Mammary epithelial cell (primary cell): ENCODE measurements around the gene SNX22.

Experiments used
- EZH2 ChIP-seq: IDR thresholded peaks from 2 replicates; pipeline ENCODE4 v1.6.1; 2012; ENCODE audit warnings: low read length, inconsistent platforms, borderline replicate concordance
- TF ChIP-seq, protein P1 (sequence below), 2 donors: IDR thresholded peaks in 1 of 2; conservative IDR thresholded peaks in 1 of 2; 2 replicates each; pipeline ENCODE4 v1.5.1; 2011 to 2012; ENCODE audit warnings: inconsistent platforms in 2 of 2, low read length in 2 of 2, mild to moderate bottlenecking in 2 of 2, control low read depth in 1 of 2, low read depth in 1 of 2; ENCODE audit not compliant: insufficient read depth in 1 of 2; ENCODE audit errors: extremely low read depth in 1 of 2

DNA sequence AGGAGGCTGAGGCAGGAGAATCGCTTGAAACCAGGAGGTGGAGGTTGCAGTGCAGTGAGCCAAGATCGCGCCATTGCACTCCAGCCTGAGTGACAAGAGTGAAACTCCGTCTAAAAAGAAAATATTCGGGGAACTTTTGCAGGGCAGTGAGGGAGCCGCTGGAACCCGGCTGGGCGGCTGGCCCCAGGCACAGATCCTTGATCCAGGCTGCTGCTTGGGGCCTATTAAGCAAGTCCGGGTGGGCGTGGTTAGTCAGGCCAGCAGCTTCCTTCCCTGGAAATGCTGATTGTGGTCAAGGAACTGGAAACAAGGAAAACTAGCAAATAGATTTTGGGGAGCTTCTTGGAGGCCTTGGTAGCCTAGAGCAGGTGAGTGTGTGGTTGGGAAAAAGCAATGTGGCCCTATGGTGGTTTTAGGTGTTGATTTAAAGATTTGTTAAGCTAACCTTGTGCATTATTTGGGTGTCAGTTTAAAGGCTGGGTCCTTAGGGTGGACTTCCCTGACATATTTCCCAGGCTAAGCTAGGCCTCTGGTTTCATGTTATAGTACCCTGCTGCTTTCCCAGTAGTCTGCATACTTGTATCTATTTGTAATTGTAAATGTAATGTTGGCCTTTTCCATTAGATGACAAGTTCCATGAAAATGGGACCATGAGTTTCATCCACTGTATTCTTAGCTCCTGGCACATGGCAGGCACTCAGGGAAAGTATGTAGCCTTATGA lies 17.7 kb upstream of the SNX22 start:
- TF ChIP-seq, protein P1, sequence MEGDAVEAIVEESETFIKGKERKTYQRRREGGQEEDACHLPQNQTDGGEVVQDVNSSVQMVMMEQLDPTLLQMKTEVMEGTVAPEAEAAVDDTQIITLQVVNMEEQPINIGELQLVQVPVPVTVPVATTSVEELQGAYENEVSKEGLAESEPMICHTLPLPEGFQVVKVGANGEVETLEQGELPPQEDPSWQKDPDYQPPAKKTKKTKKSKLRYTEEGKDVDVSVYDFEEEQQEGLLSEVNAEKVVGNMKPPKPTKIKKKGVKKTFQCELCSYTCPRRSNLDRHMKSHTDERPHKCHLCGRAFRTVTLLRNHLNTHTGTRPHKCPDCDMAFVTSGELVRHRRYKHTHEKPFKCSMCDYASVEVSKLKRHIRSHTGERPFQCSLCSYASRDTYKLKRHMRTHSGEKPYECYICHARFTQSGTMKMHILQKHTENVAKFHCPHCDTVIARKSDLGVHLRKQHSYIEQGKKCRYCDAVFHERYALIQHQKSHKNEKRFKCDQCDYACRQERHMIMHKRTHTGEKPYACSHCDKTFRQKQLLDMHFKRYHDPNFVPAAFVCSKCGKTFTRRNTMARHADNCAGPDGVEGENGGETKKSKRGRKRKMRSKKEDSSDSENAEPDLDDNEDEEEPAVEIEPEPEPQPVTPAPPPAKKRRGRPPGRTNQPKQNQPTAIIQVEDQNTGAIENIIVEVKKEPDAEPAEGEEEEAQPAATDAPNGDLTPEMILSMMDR (conservative IDR thresholded peaks at IDR 0.05 in 1 of 2, IDR thresholded peaks at IDR 0.05 in 1 of 2; ENCODE audit: extremely low read depth in 1 of 2, insufficient read depth in 1 of 2, low read depth in 1 of 2, low read length in 2 of 2) = no peak
- no peak for TF ChIP-seq EZH2
